Hepatocyte (in vitro differentiated cells): Measurements from ENCODE around the gene ADAD2. TPM values are rescaled to one million over a fixed set of nuclear protein-coding genes. Genes with fewer than 3 reads are reported as not detected.

ENCODE experiments used
- DNase-seq: peaks from one replicate; pipeline ENCODE4 v3.0.0-alpha.2; 2016; ENCODE audit warnings: low spot score
- H2AFZ ChIP-seq: fragments of 200-600 bp; sonication (generic); 2 replicates; pipeline ENCODE4 v1.6.0; 2016; ENCODE audit warnings: antibody characterized with exemption, mild to moderate bottlenecking
- H3K27ac ChIP-seq: fragments of 200-600 bp; sonication (generic); 2 replicates; pipeline ENCODE4 v1.5.1; 2016; ENCODE audit warnings: mild to moderate bottlenecking
- H3K27me3 ChIP-seq: fragments of 200-600 bp; sonication (generic); 2 replicates; pipeline ENCODE4 v1.6.1; 2016
- H3K36me3 ChIP-seq: fragments of 200-600 bp; sonication (generic); replicated peaks from 2 replicates; pipeline ENCODE4 v1.5.1; 2016; ENCODE audit warnings: low read depth; ENCODE audit not compliant: insufficient read depth
- H3K4me1 ChIP-seq: fragments of 200-600 bp; sonication (generic); 2 replicates; pipeline ENCODE4 v1.5.1; 2016; ENCODE audit warnings: mild to moderate bottlenecking, moderate library complexity; ENCODE audit not compliant: insufficient read depth
- H3K4me2 ChIP-seq: fragments of 200-600 bp; sonication (generic); 2 replicates; pipeline ENCODE4 v1.6.0; 2016
- H3K4me3 ChIP-seq: fragments of 200-600 bp; sonication (generic); 2 replicates; pipeline ENCODE4 v1.5.1; 2016; ENCODE audit warnings: mild to moderate bottlenecking
- H3K79me2 ChIP-seq: fragments of 200-600 bp; sonication (generic); 2 replicates; pipeline ENCODE4 v1.6.0; 2017; ENCODE audit warnings: mild to moderate bottlenecking
- H3K9me2 ChIP-seq: fragments of 200-600 bp; sonication (generic); replicated peaks from 2 replicates; pipeline ENCODE4 v1.6.0; 2017; ENCODE audit warnings: mild to moderate bottlenecking; ENCODE audit not compliant: insufficient read depth
- H3K9me3 ChIP-seq: fragments of 200-600 bp; sonication (generic); 2 replicates; pipeline ENCODE4 v1.5.1; 2016; ENCODE audit warnings: low read depth, mild to moderate bottlenecking
- H4K20me1 ChIP-seq: fragments of 200-600 bp; sonication (generic); 2 replicates; pipeline ENCODE4 v1.6.0; 2016; ENCODE audit warnings: mild to moderate bottlenecking; ENCODE audit not compliant: insufficient read depth, poor library complexity, severe bottlenecking
- CTCF ChIP-seq: fragments of 200-600 bp; sonication (generic); IDR thresholded peaks from 2 replicates; pipeline ENCODE4 v1.5.1; 2016; ENCODE audit warnings: antibody characterized with exemption, mild to moderate bottlenecking; ENCODE audit not compliant: poor library complexity
- EZH2 ChIP-seq: fragments of 200-600 bp; sonication (generic); IDR thresholded peaks from 2 replicates; pipeline ENCODE4 v1.6.1; 2016; ENCODE audit warnings: antibody characterized with exemption, mild to moderate bottlenecking, borderline replicate concordance
- EZH2phosphoT487 ChIP-seq: fragments of 200-600 bp; sonication (generic); IDR thresholded peaks from one replicate; pipeline ENCODE4 v1.6.1; 2018; ENCODE audit warnings: antibody characterized with exemption, mild to moderate bottlenecking, low read depth, moderate library complexity; ENCODE audit not compliant: unreplicated experiment, severe bottlenecking
- WGBS: methylation state at CpG from one replicate; pipeline ENCODE4 v1.1.6; 2016; ENCODE audit warnings: low lambda C conversion rate; ENCODE audit errors: missing lambda C conversion rate; 5-methylcytosine and 5-hydroxymethylcytosine counted together
- polyA plus RNA-seq: library from polyadenylated mRNA; unstranded; fragments of >200 nt; fragmentation: Nextera tagmentation; extraction: Ambion mirVana; gene quantifications from 2 replicates; pipeline ENCODE4 v1.2.1, GENCODE V29; 2016
- total RNA-seq: library from RNA; depleted of rRNA; stranded (reverse); fragments of >200 nt; gene quantifications from 2 replicates; pipeline ENCODE4 v1.2.3, GENCODE V29; 2014

ADAD2 gene
- total and polyA plus RNA-seq, 2 experiments from 2014 or later = 0.30 TPM; not detected in 1

GRCh38 chr16:84220851-84221250 is 29.9 kb downstream of the ADAD2 start:
- no peaks in the 10 kb centered on the region for H3K9me3 ChIP-seq
- H3K79me2 ChIP-seq = no peaks in the 10 kb centered on the region
- H3K9me2 ChIP-seq = no peaks in the 10 kb centered on the region
- no peak for DNase-seq
- TF ChIP-seq EZH2 (no peak), CTCF (no peak), EZH2phosphoT487 (no peak)
- H3K4me3 ChIP-seq = no peak overlapping the region
- H3K27me3 ChIP-seq = no peaks in the 10 kb centered on the region
- H3K27ac ChIP-seq = no peak overlapping the region
- no peaks in the 10 kb centered on the region for H3K36me3 ChIP-seq
- H3K4me2 ChIP-seq = no peak overlapping the region
- H2AFZ ChIP-seq = no peak overlapping the region
- 100% methylated on average over 1 of the region's 1 CpG for WGBS
- H3K4me1 ChIP-seq = no peaks in the 10 kb centered on the region
- no peaks in the 10 kb centered on the region for H4K20me1 ChIP-seq

- no peaks in the 10 kb centered on the region for H3K9me2 ChIP-seq
- no peak overlapping the region for H3K4me2 ChIP-seq
- WGBS = 91% methylated on average over 4 of the region's 4 CpGs
- H4K20me1 ChIP-seq = no peaks in the 10 kb centered on the region
- no peak overlapping the region for H2AFZ ChIP-seq
- H3K79me2 ChIP-seq = no peaks in the 10 kb centered on the region
- no peak overlapping the region for H3K4me3 ChIP-seq
- DNase-seq = no peak
- H3K4me1 ChIP-seq = peaks cover 6% of the 10 kb centered on the region
- TF ChIP-seq CTCF (no peak), EZH2phosphoT487 (no peak), EZH2 (no peak)
- no peaks in the 10 kb centered on the region for H3K27me3 ChIP-seq
- H3K9me3 ChIP-seq = no peaks in the 10 kb centered on the region
- no peaks in the 10 kb centered on the region for H3K36me3 ChIP-seq
- no peak overlapping the region for H3K27ac ChIP-seq
Observed at GRCh38 chr16:84223456-84223855, 32.5 kb downstream of the ADAD2 start.

GRCh38 chr16:84224554-84224953 is 33.6 kb downstream of the ADAD2 start:
- Histone ChIP-seq H3K4me1 (peaks cover 6% of the 10 kb centered on the region), H3K79me2 (no peaks in the 10 kb centered on the region), H3K9me3 (no peaks in the 10 kb centered on the region), H3K9me2 (no peaks in the 10 kb centered on the region), H3K27me3 (no peaks in the 10 kb centered on the region), H3K27ac (no peak overlapping the region), H3K36me3 (no peaks in the 10 kb centered on the region), H3K4me3 (no peak overlapping the region), H3K4me2 (no peak overlapping the region), H4K20me1 (no peaks in the 10 kb centered on the region), H2AFZ (no peak overlapping the region)
- no peak for DNase-seq
- TF ChIP-seq EZH2phosphoT487 = no peak
- no peak for TF ChIP-seq EZH2
- TF ChIP-seq CTCF = no peak
- 96% methylated on average over 3 of the region's 3 CpGs for WGBS

- 97% methylated on average over 3 of the region's 3 CpGs for WGBS
Observed at GRCh38 chr16:84225126-84225525, 34.2 kb downstream of the ADAD2 start.

More at GRCh38 chr16:84225126-84225525, 34.2 kb downstream of the ADAD2 start:
- Histone ChIP-seq H3K4me2 (no peak overlapping the region), H2AFZ (no peak overlapping the region), H3K27ac (no peak overlapping the region), H3K79me2 (no peaks in the 10 kb centered on the region), H3K9me2 (no peaks in the 10 kb centered on the region), H3K36me3 (no peaks in the 10 kb centered on the region), H4K20me1 (no peaks in the 10 kb centered on the region), H3K4me3 (no peak overlapping the region), H3K9me3 (no peaks in the 10 kb centered on the region), H3K27me3 (no peaks in the 10 kb centered on the region), H3K4me1 (peaks cover 6% of the 10 kb centered on the region)
- no peak for TF ChIP-seq CTCF
- TF ChIP-seq EZH2 = no peak
- no peak for TF ChIP-seq EZH2phosphoT487
- no peak for DNase-seq
